ENCODE results near the gene NR2F1. TPM values are rescaled to one million over a fixed set of nuclear protein-coding genes. Genes with fewer than 3 reads are reported as not detected.

NR2F1 gene
- total RNA-seq, 4 donors from 2014 or later = 2.1 to 28.1 (median 7.0) TPM

- TF ChIP-seq POLR2A (IDR thresholded peaks at IDR 0.05) = no peak
- TF ChIP-seq, protein P1, sequence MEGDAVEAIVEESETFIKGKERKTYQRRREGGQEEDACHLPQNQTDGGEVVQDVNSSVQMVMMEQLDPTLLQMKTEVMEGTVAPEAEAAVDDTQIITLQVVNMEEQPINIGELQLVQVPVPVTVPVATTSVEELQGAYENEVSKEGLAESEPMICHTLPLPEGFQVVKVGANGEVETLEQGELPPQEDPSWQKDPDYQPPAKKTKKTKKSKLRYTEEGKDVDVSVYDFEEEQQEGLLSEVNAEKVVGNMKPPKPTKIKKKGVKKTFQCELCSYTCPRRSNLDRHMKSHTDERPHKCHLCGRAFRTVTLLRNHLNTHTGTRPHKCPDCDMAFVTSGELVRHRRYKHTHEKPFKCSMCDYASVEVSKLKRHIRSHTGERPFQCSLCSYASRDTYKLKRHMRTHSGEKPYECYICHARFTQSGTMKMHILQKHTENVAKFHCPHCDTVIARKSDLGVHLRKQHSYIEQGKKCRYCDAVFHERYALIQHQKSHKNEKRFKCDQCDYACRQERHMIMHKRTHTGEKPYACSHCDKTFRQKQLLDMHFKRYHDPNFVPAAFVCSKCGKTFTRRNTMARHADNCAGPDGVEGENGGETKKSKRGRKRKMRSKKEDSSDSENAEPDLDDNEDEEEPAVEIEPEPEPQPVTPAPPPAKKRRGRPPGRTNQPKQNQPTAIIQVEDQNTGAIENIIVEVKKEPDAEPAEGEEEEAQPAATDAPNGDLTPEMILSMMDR (IDR thresholded peaks at IDR 0.05) = no peak
- H3K36me3 ChIP-seq = no peaks in the 10 kb centered on the region
- peak overlapping the region; percentile 36 to 76 (median 70) for H3K27ac ChIP-seq
- peak overlapping the region; percentile 31 to 72 (median 52) for H3K4me3 ChIP-seq
- DNase-seq = peak in 1 of 3 donors; percentile 57
- peaks cover 0 to 32% of the 10 kb centered on the region in 2 donors for H3K27me3 ChIP-seq
- H3K9me3 ChIP-seq = no peaks in the 10 kb centered on the region
- peaks cover 0 to 43% (median 22%) of the 10 kb centered on the region in 4 donors for H3K4me1 ChIP-seq
Measured at GRCh38 chr5:93580063-93580926, 2.7 kb upstream of the NR2F1 start.

DNA sequence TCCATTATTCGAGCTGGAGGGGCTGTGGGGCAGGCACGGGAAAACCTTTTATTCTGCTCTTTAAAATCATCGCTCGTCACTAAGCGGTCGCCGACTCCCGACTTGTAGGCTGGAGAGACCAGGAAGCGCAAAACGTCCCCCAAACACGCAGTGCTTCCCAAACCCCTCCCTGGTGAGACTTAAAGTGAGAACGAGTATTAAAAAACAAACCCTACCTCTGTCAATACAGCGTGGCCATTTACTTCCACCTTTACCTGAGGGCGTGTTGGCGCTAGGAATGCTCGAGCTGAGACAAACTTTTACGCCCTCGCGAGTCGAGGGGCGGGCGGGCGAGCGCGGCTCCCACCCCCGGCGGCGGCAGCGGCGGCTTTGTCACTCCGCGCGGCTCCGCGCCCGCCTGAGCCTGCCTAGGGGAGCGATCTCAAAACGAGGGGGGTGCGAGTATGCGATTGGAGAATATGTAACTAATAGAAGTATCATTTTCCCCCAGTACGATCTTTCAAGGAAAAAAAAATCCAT is 2.0 kb upstream of the NR2F1 start, which contains the start of gene NR2F1-AS1:
Gene NR2F1-AS1 (minus strand): TSS at position 293 of the 519 bp plus-strand sequence.
- TF ChIP-seq, protein P1 (IDR thresholded peaks at IDR 0.05) = no peak
- TF ChIP-seq POLR2A (IDR thresholded peaks at IDR 0.05) = no peak
- peak in 1 of 3 donors; percentile 54 for DNase-seq
- Histone ChIP-seq H3K4me3 (peak within 1 kb of the TSS; percentile 31 to 72 (median 52)), H3K36me3 (no peaks in the 10 kb centered on the region), H3K27me3 (peaks cover 0 to 39% of the 10 kb centered on the region in 2 donors), H3K27ac (peak within 1 kb of the TSS; percentile 36 to 76 (median 70)), H3K4me1 (peaks cover 0 to 47% (median 23%) of the 10 kb centered on the region in 4 donors), H3K9me3 (no peaks in the 10 kb centered on the region)

GRCh38 chr5:93582167-93582462 is 907 bp upstream of the NR2F1 start:
- Histone ChIP-seq H3K27ac (peak overlapping the region in 2 of 4 donors; percentile 6 to 13), H3K27me3 (peaks cover 0 to 41% of the 10 kb centered on the region in 2 donors), H3K4me1 (peaks cover 0 to 47% (median 23%) of the 10 kb centered on the region in 4 donors), H3K36me3 (no peaks in the 10 kb centered on the region), H3K4me3 (peak overlapping the region in 1 of 4 donors; percentile 59), H3K9me3 (no peaks in the 10 kb centered on the region)
- TF ChIP-seq POLR2A (IDR thresholded peaks at IDR 0.05) = no peak
- TF ChIP-seq, protein P1 (IDR thresholded peaks at IDR 0.05) = no peak
- no peak for DNase-seq

- peak overlapping the region in 2 of 4 donors; percentile 7 to 68 for H3K27ac ChIP-seq
- DNase-seq = no peak
- H3K36me3 ChIP-seq = no peaks in the 10 kb centered on the region
- H3K4me3 ChIP-seq = peak overlapping the region; percentile 33 to 67 (median 56)
- H3K4me1 ChIP-seq = peaks cover 0 to 47% (median 23%) of the 10 kb centered on the region in 4 donors
- H3K9me3 ChIP-seq = no peaks in the 10 kb centered on the region
- TF ChIP-seq, protein P1 (IDR thresholded peaks at IDR 0.05) = no peak
- no peak for TF ChIP-seq POLR2A (IDR thresholded peaks at IDR 0.05)
- H3K27me3 ChIP-seq = peaks cover 0 to 41% of the 10 kb centered on the region in 2 donors
Measured at GRCh38 chr5:93583439-93583767, 381 bp downstream of the NR2F1 start.

DNA sequence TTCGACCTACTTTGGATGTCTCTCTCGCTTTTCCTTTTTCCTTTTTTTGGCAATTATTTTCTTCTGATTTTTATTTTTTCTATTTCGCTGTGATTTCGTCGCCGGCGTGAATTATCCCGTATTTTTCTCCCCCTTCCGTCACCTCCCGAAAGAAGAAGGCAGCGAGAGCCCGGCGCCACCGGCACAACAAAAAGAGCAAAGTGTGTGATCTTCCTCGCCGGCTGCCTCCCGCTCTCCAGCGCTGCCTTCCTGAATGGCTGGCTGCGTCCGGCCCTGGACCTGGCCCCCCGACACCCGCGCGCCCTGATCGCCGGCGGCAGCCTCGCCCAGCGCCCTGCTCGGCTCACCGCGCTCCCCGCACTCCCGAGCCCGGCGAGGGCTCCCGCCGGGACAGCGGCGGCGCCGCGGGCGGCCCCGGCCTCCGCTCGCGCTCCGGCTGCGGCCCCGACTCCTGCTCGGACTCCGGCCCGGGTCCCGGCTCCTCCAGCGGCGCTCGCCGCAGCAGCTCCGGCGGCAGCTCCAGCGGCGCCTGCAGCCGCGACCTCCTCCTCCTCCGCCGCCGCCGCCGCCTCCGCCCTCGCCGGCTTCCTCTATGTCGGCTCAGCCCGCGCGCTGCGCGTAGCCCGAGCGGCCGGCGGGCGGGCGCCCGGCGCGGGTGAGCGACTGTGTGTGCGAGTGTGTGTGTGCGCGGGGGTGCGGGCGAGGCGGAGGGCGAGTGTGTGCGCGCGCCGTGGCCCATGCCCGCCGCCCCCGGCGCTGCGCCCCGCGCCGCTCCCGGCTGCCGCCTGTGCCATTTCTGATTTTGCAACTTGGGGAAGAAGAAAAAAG is 960 bp downstream of the NR2F1 start:
- H3K9me3 ChIP-seq = no peaks in the 10 kb centered on the region
- TF ChIP-seq POLR2A (IDR thresholded peaks at IDR 0.05) = no peak
- TF ChIP-seq, protein P1 (IDR thresholded peaks at IDR 0.05) = no peak
- peak overlapping the region; percentile 33 to 67 (median 56) for H3K4me3 ChIP-seq
- peak in 1 of 3 donors; percentile 54 for DNase-seq
- peak overlapping the region in 3 of 4 donors; percentile 42 to 68 (median 66) for H3K27ac ChIP-seq
- peaks cover 0 to 45% (median 22%) of the 10 kb centered on the region in 4 donors for H3K4me1 ChIP-seq
- no peaks in the 10 kb centered on the region for H3K36me3 ChIP-seq
- peaks cover 0 to 38% of the 10 kb centered on the region in 2 donors for H3K27me3 ChIP-seq
